ENCODE measurements around the gene CAMK2G. TPM values are rescaled to one million over a fixed set of nuclear protein-coding genes. Genes with fewer than 3 reads are reported as not detected.
A peak's percentile ranks its signal among the peaks of the same experiment; 100 is the strongest.

Gene CAMK2G
- total RNA-seq, 1 experiment from 2014 or later = 58.9 TPM

DNA sequence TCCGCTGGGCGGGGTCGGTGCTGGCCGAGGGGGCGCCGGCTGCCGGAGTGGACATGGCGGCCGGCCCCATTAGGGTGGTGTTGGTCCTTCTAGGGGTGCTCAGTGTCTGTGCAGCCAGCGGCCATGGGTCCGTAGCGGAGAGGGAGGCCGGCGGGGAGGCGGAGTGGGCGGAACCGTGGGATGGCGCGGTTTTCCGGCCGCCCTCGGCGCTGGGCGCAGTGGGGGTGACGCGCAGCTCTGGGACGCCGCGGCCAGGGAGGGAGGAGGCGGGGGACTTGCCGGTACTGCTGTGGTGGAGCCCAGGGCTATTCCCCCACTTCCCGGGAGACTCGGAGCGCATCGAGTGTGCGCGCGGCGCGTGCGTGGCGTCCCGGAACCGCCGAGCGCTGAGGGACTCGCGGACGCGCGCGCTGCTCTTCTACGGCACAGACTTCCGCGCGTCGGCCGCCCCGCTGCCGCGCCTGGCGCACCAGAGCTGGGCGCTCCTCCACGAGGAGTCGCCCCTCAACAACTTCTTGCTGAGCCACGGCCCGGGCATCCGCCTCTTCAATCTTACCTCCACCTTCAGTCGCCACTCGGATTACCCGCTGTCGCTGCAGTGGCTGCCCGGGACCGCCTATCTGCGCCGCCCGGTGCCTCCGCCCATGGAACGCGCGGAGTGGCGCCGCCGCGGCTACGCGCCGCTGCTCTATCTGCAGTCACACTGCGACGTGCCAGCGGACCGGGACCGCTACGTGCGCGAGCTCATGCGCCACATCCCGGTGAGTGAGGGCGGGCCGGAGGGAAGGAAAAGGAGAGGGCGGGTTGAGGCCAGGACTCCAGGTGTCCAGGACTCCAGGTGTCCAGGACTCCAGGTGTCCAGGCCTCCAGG, 101.8 kb downstream of the CAMK2G start:
- Mint-ChIP-seq H3K27ac (ENCODE audit: unreplicated experiment) (peak overlapping the region; percentile 35), H3K36me3 (ENCODE audit: insufficient read depth, unreplicated experiment) (peaks cover 67% of the 10 kb centered on the region), H3K27me3 (ENCODE audit: unreplicated experiment) (no peaks in the 10 kb centered on the region), H3K4me3 (ENCODE audit: low read depth, unreplicated experiment) (peak overlapping the region; percentile 93), H3K9me3 (ENCODE audit: low read depth, unreplicated experiment) (no peaks in the 10 kb centered on the region), H3K4me1 (ENCODE audit: low read depth, unreplicated experiment) (peaks cover 24% of the 10 kb centered on the region)
- TF ChIP-seq, protein P1, sequence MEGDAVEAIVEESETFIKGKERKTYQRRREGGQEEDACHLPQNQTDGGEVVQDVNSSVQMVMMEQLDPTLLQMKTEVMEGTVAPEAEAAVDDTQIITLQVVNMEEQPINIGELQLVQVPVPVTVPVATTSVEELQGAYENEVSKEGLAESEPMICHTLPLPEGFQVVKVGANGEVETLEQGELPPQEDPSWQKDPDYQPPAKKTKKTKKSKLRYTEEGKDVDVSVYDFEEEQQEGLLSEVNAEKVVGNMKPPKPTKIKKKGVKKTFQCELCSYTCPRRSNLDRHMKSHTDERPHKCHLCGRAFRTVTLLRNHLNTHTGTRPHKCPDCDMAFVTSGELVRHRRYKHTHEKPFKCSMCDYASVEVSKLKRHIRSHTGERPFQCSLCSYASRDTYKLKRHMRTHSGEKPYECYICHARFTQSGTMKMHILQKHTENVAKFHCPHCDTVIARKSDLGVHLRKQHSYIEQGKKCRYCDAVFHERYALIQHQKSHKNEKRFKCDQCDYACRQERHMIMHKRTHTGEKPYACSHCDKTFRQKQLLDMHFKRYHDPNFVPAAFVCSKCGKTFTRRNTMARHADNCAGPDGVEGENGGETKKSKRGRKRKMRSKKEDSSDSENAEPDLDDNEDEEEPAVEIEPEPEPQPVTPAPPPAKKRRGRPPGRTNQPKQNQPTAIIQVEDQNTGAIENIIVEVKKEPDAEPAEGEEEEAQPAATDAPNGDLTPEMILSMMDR (IDR thresholded peaks at IDR 0.05; ENCODE audit: unreplicated experiment) = no peak
- intact Hi-C loops (cut with micrococcal nuclease; ENCODE audit: unreplicated experiment) = loop anchor here (10.0 kb wide), 1 partner anchor 102 kb away; the partner anchor contains the start of gene CAMK2G
- no TSS peak for BruUV-seq (replicated peaks)
- DNase-seq = peak; percentile 82
- CTCF ChIA-PET = interaction anchor here (0.5 to 3.1 kb wide), 7 partner anchors 9 to 42 kb away, joined by 3 to 14 read pairs (median 4); partner anchors contain the start of gene CHCHD1

DNA sequence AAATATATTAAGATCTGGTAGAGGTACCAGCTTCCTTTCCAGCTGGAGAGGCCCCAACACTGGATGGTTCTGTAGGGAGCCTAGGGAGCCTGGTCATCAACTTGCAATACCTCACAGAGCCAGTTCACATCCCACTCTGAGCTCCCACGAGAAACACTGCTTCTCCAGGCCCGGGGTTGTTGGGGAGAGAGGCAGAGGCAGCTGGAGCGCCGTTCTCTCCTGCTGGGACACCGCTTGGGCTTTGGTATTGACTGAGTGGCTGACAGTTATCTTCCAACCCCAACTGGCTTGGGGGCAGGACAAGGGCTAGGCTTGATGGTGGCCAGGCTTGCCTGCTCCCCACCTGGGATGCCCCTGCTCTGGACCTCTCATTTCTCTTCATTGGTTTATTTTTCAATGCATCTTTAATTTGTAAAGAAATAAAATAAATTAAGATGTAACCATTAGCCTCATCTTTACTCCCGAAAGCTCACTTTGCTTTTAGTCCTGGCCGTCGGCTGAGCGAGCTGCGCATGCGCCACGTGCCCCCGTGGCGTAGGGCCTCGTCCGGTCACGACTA, 102.6 kb downstream of the CAMK2G start:
- intact Hi-C loops (cut with micrococcal nuclease; ENCODE audit: unreplicated experiment) = loop anchor here (10.0 kb wide), 1 partner anchor 103 kb away; the partner anchor contains the start of gene CAMK2G
- CTCF ChIA-PET = interaction anchor here (0.6 to 3.1 kb wide), 4 partner anchors 9 to 13 kb away, joined by 3 to 14 read pairs (median 4); partner anchors contain the start of gene CHCHD1
- Mint-ChIP-seq H3K9me3 (ENCODE audit: low read depth, unreplicated experiment) (no peaks in the 10 kb centered on the region), H3K36me3 (ENCODE audit: insufficient read depth, unreplicated experiment) (peaks cover 59% of the 10 kb centered on the region), H3K4me3 (ENCODE audit: low read depth, unreplicated experiment) (peak overlapping the region; percentile 93), H3K27ac (ENCODE audit: unreplicated experiment) (peak overlapping the region; percentile 35), H3K27me3 (ENCODE audit: unreplicated experiment) (no peaks in the 10 kb centered on the region), H3K4me1 (ENCODE audit: low read depth, unreplicated experiment) (peaks cover 24% of the 10 kb centered on the region)
- DNase-seq = peak; percentile 88
- TSS peak; percentile 43 for BruUV-seq (replicated peaks)
- TF ChIP-seq, protein P1 (IDR thresholded peaks at IDR 0.05; ENCODE audit: unreplicated experiment) = no peak

DNA sequence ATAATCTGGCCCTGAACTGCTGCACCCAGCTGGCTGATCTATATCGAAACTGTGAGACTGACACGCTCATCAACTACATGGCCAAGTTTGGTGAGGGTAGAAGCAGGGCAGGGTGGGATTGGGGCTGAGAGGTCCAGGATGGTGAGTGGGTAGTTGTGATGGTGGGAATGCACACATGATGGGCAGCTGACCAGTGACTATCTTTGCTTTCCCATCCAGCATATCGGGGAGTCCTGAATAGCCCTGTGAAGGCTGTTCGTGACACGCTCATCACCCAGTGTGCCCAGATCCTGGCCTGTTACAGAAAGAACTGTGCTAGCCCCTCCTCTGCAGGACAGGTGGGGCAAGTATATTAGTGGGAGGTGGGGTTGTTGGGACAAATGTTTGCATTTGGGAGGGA, 105.0 kb downstream of the CAMK2G start:
- no peak for DNase-seq
- TF ChIP-seq, protein P1 (IDR thresholded peaks at IDR 0.05; ENCODE audit: unreplicated experiment) = no peak
- Mint-ChIP-seq H3K4me3 (ENCODE audit: low read depth, unreplicated experiment) (no peak overlapping the region), H3K36me3 (ENCODE audit: insufficient read depth, unreplicated experiment) (peaks cover 69% of the 10 kb centered on the region), H3K27me3 (ENCODE audit: unreplicated experiment) (no peaks in the 10 kb centered on the region), H3K27ac (ENCODE audit: unreplicated experiment) (peak overlapping the region; percentile 2), H3K9me3 (ENCODE audit: low read depth, unreplicated experiment) (no peaks in the 10 kb centered on the region), H3K4me1 (ENCODE audit: low read depth, unreplicated experiment) (peaks cover 11% of the 10 kb centered on the region)
- no TSS peak for BruUV-seq (replicated peaks)
- CTCF ChIA-PET = no interaction called here
- intact Hi-C loops (cut with micrococcal nuclease; ENCODE audit: unreplicated experiment) = no loop called here

DNA sequence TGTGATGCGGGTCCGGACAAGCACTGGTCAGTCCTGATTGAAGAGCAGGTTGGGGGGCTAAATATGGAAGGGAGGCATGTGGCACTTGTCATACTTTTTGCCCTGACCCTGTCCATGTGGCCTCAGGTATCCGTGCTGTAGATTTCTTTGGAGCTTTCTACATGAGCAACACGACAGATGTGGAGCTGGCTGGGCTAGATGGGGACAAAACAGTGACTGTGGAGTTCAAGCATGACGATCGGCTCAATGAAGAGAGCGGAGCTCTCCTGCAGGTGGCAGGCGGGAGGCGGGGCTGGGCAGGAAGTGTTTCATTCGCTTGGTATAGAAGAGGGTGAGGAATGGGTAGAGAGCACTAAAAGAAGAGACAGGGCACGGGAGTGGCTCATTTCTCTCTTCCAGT, 105.5 kb downstream of the CAMK2G start:
- TF ChIP-seq, protein P1 (IDR thresholded peaks at IDR 0.05; ENCODE audit: unreplicated experiment) = no peak
- Mint-ChIP-seq H3K4me3 (ENCODE audit: low read depth, unreplicated experiment) (no peak overlapping the region), H3K4me1 (ENCODE audit: low read depth, unreplicated experiment) (peaks cover 6% of the 10 kb centered on the region), H3K9me3 (ENCODE audit: low read depth, unreplicated experiment) (no peaks in the 10 kb centered on the region), H3K36me3 (ENCODE audit: insufficient read depth, unreplicated experiment) (peaks cover 71% of the 10 kb centered on the region), H3K27me3 (ENCODE audit: unreplicated experiment) (no peaks in the 10 kb centered on the region), H3K27ac (ENCODE audit: unreplicated experiment) (peak overlapping the region; percentile 2)
- intact Hi-C loops (cut with micrococcal nuclease; ENCODE audit: unreplicated experiment) = no loop called here
- no peak for DNase-seq
- CTCF ChIA-PET = no interaction called here
- no TSS peak for BruUV-seq (replicated peaks)
